Peyer's patch (tissue), 4 donors: ENCODE data around the gene RNASEH2B.

Experiments used
- CTCF ChIP-seq, 6 experiments: fragments of 450-650 bp in 4 of 6; fragments of 200-600 bp in 2 of 6; sonication (generic) in 1 of 6; IDR thresholded peaks; one replicate each; pipeline ENCODE4 v1.5.1; 2017 to 2019; ENCODE audit warnings: antibody characterized with exemption in 6 of 6, mild to moderate bottlenecking in 3 of 6, moderate library complexity in 1 of 6
- POLR2A ChIP-seq, 2 donors: fragments of 450-650 bp; IDR thresholded peaks; one replicate each; pipeline ENCODE4 v1.5.1; 2017; ENCODE audit warnings: antibody characterized with exemption in 2 of 2, mild to moderate bottlenecking in 2 of 2, moderate library complexity in 2 of 2

- TF ChIP-seq POLR2A (IDR thresholded peaks at IDR 0.05), result no peak
- no peak for TF ChIP-seq CTCF (IDR thresholded peaks at IDR 0.05)
Observed at GRCh38 chr13:50955241-50955640, 45.6 kb downstream of the RNASEH2B start.
